Activated gamma-delta T cell (primary cell): ENCODE results near the gene EBF3.
"Not testable (repeated sequence)": the region's sequence is repeated elsewhere in the genome, so short reads cannot be mapped to it uniquely, and the experiment has no call there.

ENCODE experiments used
- DNase-seq: peaks from one replicate; lab custom pipeline; 2025; lab: John Stamatoyannopoulos, UW

Gene EBF3

GRCh38 chr10:129929343-129930292 lies 34.5 kb downstream of the EBF3 start:
- DNase-seq, result no peak

- DNase-seq, result no peak
These were observed 36.5 kb downstream of the EBF3 start for GRCh38 chr10:129927351-129928120.

GRCh38 chr10:129926066-129927055 lies 37.7 kb downstream of the EBF3 start:
- no peak for DNase-seq

GRCh38 chr10:129924375-129925085 lies 39.5 kb downstream of the EBF3 start:
- DNase-seq, result no peak

GRCh38 chr10:129922598-129923123 lies 41.4 kb downstream of the EBF3 start:
- DNase-seq, result no peak

- no peak for DNase-seq
These were observed 42.1 kb downstream of the EBF3 start for GRCh38 chr10:129921801-129922597.

GRCh38 chr10:129921065-129921670 lies 42.9 kb downstream of the EBF3 start:
- DNase-seq, result no peak

- DNase-seq, result not testable (repeated sequence)
These were observed 43.9 kb downstream of the EBF3 start for GRCh38 chr10:129920187-129920586.

- no peak for DNase-seq
These were observed 44.7 kb downstream of the EBF3 start for GRCh38 chr10:129919358-129919757.

GRCh38 chr10:129918836-129919235 lies 45.2 kb downstream of the EBF3 start:
- DNase-seq, result no peak

GRCh38 chr10:129918401-129918800 lies 45.7 kb downstream of the EBF3 start:
- no peak for DNase-seq

- no peak for DNase-seq
These were observed 46.1 kb downstream of the EBF3 start for GRCh38 chr10:129917936-129918335.

- DNase-seq, result no peak
These were observed 47.5 kb downstream of the EBF3 start for GRCh38 chr10:129916506-129916995.

GRCh38 chr10:129915526-129916378 lies 48.3 kb downstream of the EBF3 start:
- DNase-seq, result no peak

GRCh38 chr10:129914960-129915359 lies 49.1 kb downstream of the EBF3 start:
- no peak for DNase-seq

GRCh38 chr10:129914153-129914855 lies 49.8 kb downstream of the EBF3 start:
- DNase-seq, result no peak

- DNase-seq, result no peak
These were observed 50.9 kb downstream of the EBF3 start for GRCh38 chr10:129912986-129913695.
